SU-DHL-6 (cell line): ENCODE measurements around the gene CD19.

Experiments
- H2AFZ ChIP-seq: fragments of 200-600 bp; sonication (generic); 2 replicates; pipeline ENCODE4 v1.6.1; 2014; ENCODE audit warnings: low read depth, mild to moderate bottlenecking, moderate library complexity, mixed read lengths, antibody characterized with exemption, low read length; ENCODE audit not compliant: severe bottlenecking
- H3F3A ChIP-seq: fragments of 200-600 bp; shearing (Covaris generic); 2 replicates; pipeline ENCODE4 v1.6.0; 2016; ENCODE audit warnings: antibody characterized with exemption, mild to moderate bottlenecking; ENCODE audit not compliant: insufficient read depth
- H3K27ac ChIP-seq: fragments of 200-600 bp; sonication (generic); 2 replicates; pipeline ENCODE4 v1.5.1; 2016; ENCODE audit warnings: low read depth, mild to moderate bottlenecking, low read length, moderate library complexity, mixed read lengths
- H3K27me3 ChIP-seq: fragments of 200-600 bp; sonication (generic), shearing (Covaris generic); 2 replicates; pipeline ENCODE4 v1.6.0; 2014; ENCODE audit warnings: mild to moderate bottlenecking, low read length
- H3K36me3 ChIP-seq: fragments of 200-600 bp; sonication (generic); 2 replicates; pipeline ENCODE4 v1.6.1; 2014; ENCODE audit warnings: mild to moderate bottlenecking, low read length, mixed read lengths
- H3K4me2 ChIP-seq: fragments of 300-600, 200-600 bp; shearing (Covaris generic), sonication (generic); 2 replicates; pipeline ENCODE4 v1.6.0; 2014; ENCODE audit warnings: low read length, low read depth, mild to moderate bottlenecking; ENCODE audit not compliant: poor library complexity, severe bottlenecking
- H3K4me3 ChIP-seq: fragments of 200-600 bp; sonication (generic); 2 replicates; pipeline ENCODE4 v1.5.1; 2014; ENCODE audit warnings: antibody characterized with exemption, low read length, mild to moderate bottlenecking, mixed read lengths; ENCODE audit not compliant: insufficient read depth, poor library complexity, severe bottlenecking
- H3K79me2 ChIP-seq: fragments of 200-600 bp; sonication (generic); 2 replicates; pipeline ENCODE4 v1.6.1; 2014; ENCODE audit warnings: mild to moderate bottlenecking, low read length, moderate library complexity; ENCODE audit not compliant: insufficient read depth
- H3K9ac ChIP-seq: fragments of 200-600 bp; sonication (generic); 2 replicates; pipeline ENCODE4 v1.7.0; 2014; ENCODE audit warnings: mild to moderate bottlenecking, low read length
- H3K9me2 ChIP-seq: fragments of 200-600 bp; sonication (generic); replicated peaks from 2 replicates; pipeline ENCODE4 v1.6.1; 2014; ENCODE audit warnings: low read length; ENCODE audit not compliant: insufficient read depth
- H3K9me3 ChIP-seq: fragments of 200-600 bp; sonication (generic); 2 replicates; pipeline ENCODE4 v1.6.1; 2014; ENCODE audit warnings: low read length, mixed read lengths; ENCODE audit not compliant: insufficient read depth
- H4K20me1 ChIP-seq: fragments of 200-600 bp; sonication (generic); 2 replicates; pipeline ENCODE4 v1.6.1; 2014; ENCODE audit warnings: low read depth, mild to moderate bottlenecking, antibody characterized with exemption, low read length, moderate library complexity, mixed read lengths
- CTCF ChIP-seq: fragments of 200-600 bp; sonication (generic); IDR thresholded peaks from one replicate; pipeline ENCODE4 v1.5.1; 2017; ENCODE audit warnings: antibody characterized with exemption, mild to moderate bottlenecking, low read length, moderate library complexity; ENCODE audit not compliant: insufficient read depth, poor library complexity, severe bottlenecking
- EZH2phosphoT487 ChIP-seq: fragments of 200-600 bp; sonication (generic), shearing (Covaris generic); conservative IDR thresholded peaks from 2 replicates; pipeline ENCODE4 v1.6.1; 2018; ENCODE audit warnings: mild to moderate bottlenecking, antibody characterized with exemption, low read length, moderate library complexity, mixed read lengths

The CD19 gene

DNA sequence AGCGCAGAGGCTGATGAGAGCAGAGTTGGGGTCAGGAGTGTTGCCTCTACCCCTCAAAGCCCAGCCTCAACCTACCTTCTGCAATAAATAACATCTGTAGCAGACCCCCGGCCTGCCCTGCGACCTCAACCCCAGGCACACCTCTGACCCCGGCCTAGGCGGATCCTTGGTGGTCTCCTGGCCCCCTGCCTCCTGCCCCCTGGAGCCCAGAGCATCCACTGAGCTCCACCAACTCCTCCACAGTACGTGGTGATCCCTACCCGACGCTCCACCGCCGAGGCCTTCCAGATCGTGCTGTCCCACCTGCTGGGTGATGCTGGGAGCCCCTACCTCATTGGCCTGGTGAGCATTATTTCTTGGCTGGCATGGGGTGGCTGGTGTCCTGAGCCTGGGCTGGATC is 51.2 kb downstream of the CD19 start:
- Histone ChIP-seq H3K27ac (no peak overlapping the region), H3K9me3 (no peaks in the 10 kb centered on the region), H3K79me2 (no peaks in the 10 kb centered on the region), H3K9me2 (no peaks in the 10 kb centered on the region), H3K4me2 (no peak overlapping the region), H3K36me3 (no peaks in the 10 kb centered on the region), H4K20me1 (no peaks in the 10 kb centered on the region), H3K27me3 (no peaks in the 10 kb centered on the region), H3K9ac (no peak overlapping the region), H3K4me3 (no peak overlapping the region), H3F3A (no peaks in the 10 kb centered on the region), H2AFZ (no peak overlapping the region)
- TF ChIP-seq CTCF (no peak), EZH2phosphoT487 (no peak)

GRCh38 chr16:28983644-28984043 is 51.9 kb downstream of the CD19 start:
- Histone ChIP-seq H3K27me3 (no peaks in the 10 kb centered on the region), H3K9me2 (no peaks in the 10 kb centered on the region), H3K9me3 (no peaks in the 10 kb centered on the region), H3K4me3 (no peak overlapping the region), H4K20me1 (no peaks in the 10 kb centered on the region), H3K4me2 (no peak overlapping the region), H2AFZ (no peak overlapping the region), H3K79me2 (no peaks in the 10 kb centered on the region), H3K36me3 (no peaks in the 10 kb centered on the region), H3K27ac (no peak overlapping the region), H3K9ac (no peak overlapping the region), H3F3A (no peaks in the 10 kb centered on the region)
- TF ChIP-seq EZH2phosphoT487 = no peak
- no peak for TF ChIP-seq CTCF

- Histone ChIP-seq H3K4me2 (no peak overlapping the region), H3K79me2 (no peaks in the 10 kb centered on the region), H3K9me2 (no peaks in the 10 kb centered on the region), H4K20me1 (no peaks in the 10 kb centered on the region), H2AFZ (no peak overlapping the region), H3K9ac (no peak overlapping the region), H3K27ac (no peak overlapping the region), H3F3A (no peaks in the 10 kb centered on the region), H3K9me3 (no peaks in the 10 kb centered on the region), H3K36me3 (no peaks in the 10 kb centered on the region), H3K4me3 (no peak overlapping the region), H3K27me3 (no peaks in the 10 kb centered on the region)
- TF ChIP-seq EZH2phosphoT487 = no peak
- no peak for TF ChIP-seq CTCF
Measured at GRCh38 chr16:28984091-28984490, 52.3 kb downstream of the CD19 start.

DNA sequence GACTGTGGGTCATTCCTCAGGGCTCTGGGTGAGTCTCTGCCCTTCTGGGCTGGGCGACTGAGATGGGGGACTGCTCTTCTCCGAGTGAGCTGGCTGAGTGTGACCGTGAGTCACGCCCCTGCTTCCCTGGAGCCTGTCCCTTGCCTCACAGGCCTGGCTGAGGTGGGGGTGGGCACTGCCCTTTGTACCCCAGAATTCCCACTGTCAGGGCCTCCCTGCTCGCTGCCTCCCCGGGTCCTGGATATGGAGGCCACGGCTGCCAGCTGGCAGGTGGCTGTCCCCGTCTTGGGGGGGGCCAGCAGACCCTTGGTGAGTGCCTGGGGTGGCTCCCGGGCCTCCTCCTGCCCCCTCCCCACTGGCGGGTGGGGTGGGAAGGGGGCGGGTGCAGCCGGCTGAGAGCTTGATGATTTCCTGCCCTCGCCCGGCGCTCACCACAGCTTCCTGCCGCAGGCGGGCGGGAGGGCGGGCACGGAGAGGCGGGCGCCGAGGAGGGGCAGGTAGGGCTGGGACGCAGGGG is 52.9 kb downstream of the CD19 start, which contains the start of gene LAT:
TSS of gene LAT (plus strand) at position 434 of the 517 bp plus-strand sequence. CDS start 366 bp downstream, outside the sequence.
- H3K27me3 ChIP-seq = no peaks in the 10 kb centered on the region
- peak within 1 kb of the TSS; percentile 58 for H3K9ac ChIP-seq
- TF ChIP-seq CTCF = no peak
- no peak for TF ChIP-seq EZH2phosphoT487
- peak within 1 kb of the TSS; percentile 48 for H3K4me3 ChIP-seq
- H2AFZ ChIP-seq = peak within 1 kb of the TSS; percentile 72
- H3K9me3 ChIP-seq = no peaks in the 10 kb centered on the region
- H3K36me3 ChIP-seq = no peaks in the 10 kb centered on the region
- peak within 1 kb of the TSS; percentile 41 for H3K27ac ChIP-seq
- no peaks in the 10 kb centered on the region for H4K20me1 ChIP-seq
- no peaks in the 10 kb centered on the region for H3F3A ChIP-seq
- H3K9me2 ChIP-seq = no peaks in the 10 kb centered on the region
- H3K79me2 ChIP-seq = no peaks in the 10 kb centered on the region
- peak within 1 kb of the TSS; percentile 56 for H3K4me2 ChIP-seq
